AG09319 (cell line): ENCODE data around the gene TK2.

Source experiments
- DNase-seq: peaks from one replicate; pipeline ENCODE4 v3.0.0-alpha.2; 2010; ENCODE audit warnings: low read depth; ENCODE audit errors: extremely low read depth
- TF ChIP-seq, protein P1 (sequence below): IDR thresholded peaks from 2 replicates; pipeline ENCODE4 v1.5.1; 2011; ENCODE audit warnings: low read depth, mild to moderate bottlenecking, inconsistent platforms, low read length, moderate library complexity

TK2 gene

GRCh38 chr16:66460703-66461102 lies 89.2 kb downstream of the TK2 start:
- DNase-seq = no peak

GRCh38 chr16:66459878-66460277 lies 90.0 kb downstream of the TK2 start:
- TF ChIP-seq, protein P1, sequence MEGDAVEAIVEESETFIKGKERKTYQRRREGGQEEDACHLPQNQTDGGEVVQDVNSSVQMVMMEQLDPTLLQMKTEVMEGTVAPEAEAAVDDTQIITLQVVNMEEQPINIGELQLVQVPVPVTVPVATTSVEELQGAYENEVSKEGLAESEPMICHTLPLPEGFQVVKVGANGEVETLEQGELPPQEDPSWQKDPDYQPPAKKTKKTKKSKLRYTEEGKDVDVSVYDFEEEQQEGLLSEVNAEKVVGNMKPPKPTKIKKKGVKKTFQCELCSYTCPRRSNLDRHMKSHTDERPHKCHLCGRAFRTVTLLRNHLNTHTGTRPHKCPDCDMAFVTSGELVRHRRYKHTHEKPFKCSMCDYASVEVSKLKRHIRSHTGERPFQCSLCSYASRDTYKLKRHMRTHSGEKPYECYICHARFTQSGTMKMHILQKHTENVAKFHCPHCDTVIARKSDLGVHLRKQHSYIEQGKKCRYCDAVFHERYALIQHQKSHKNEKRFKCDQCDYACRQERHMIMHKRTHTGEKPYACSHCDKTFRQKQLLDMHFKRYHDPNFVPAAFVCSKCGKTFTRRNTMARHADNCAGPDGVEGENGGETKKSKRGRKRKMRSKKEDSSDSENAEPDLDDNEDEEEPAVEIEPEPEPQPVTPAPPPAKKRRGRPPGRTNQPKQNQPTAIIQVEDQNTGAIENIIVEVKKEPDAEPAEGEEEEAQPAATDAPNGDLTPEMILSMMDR = no peak
- DNase-seq = no peak

More at GRCh38 chr16:66460703-66461102, 89.2 kb downstream of the TK2 start:
- TF ChIP-seq, protein P1 = no peak

- DNase-seq = no peak
- TF ChIP-seq, protein P1 = no peak
Observed at GRCh38 chr16:66458853-66459252, 91.1 kb downstream of the TK2 start.

DNA sequence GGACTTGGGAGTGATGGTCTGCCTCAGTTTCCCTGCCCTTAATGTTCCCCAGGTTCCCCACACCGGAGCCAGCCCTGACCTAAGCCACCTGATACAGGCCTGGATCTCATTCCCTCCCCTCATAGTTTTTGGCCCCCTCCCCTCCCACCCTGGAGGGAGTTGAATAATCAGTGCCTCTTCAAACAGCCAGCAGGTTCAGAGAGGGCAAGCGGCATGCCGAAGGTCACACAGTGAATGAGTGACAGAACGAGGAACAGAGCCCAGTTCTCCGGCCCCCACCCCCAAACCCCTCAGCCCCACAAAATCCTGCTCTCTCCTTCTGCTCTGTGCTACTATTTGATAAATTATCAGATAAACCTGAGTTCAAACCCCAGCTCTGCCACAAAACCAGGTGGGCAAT lies 91.6 kb downstream of the TK2 start:
- TF ChIP-seq, protein P1 = no peak
- DNase-seq = no peak
